Measurements from ENCODE around the gene EZR.

EZR gene

GRCh38 chr6:158725704-158726103 lies 93.5 kb downstream of the EZR start:
- no peak for DNase-seq (ENCODE audit: low spot score)

- no peak for DNase-seq (ENCODE audit: low spot score)
Observed at GRCh38 chr6:158722176-158722729, 96.9 kb downstream of the EZR start.

GRCh38 chr6:158718461-158719046 lies 100.6 kb downstream of the EZR start:
- no peak for DNase-seq (ENCODE audit: low spot score)

- DNase-seq (ENCODE audit: low spot score), result no peak
Observed at GRCh38 chr6:158717341-158718330, 101.5 kb downstream of the EZR start.

All from putamen (tissue), 1 donor.